Measurements from ENCODE around the gene SLIT1.

DNA sequence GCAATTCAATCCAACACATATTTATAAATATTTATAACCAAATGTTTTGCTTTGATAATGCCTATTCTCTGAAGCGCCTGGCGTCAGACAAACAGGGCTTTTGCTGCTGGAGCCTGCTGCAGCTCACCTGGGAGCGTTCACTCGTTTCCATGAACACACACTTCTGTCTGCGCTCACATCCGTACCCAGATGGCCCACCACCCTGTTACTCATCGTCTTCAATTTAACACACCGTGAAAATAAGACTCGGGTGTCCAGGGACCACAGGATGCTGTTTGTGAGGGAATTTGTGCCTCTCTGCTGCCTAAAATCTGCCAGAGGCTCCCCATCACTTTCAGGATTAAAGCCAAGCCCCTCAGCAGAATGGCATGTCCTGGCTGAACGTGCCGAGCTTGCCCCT, 74.1 kb downstream of the SLIT1 start:
- TF ChIP-seq, protein P1, sequence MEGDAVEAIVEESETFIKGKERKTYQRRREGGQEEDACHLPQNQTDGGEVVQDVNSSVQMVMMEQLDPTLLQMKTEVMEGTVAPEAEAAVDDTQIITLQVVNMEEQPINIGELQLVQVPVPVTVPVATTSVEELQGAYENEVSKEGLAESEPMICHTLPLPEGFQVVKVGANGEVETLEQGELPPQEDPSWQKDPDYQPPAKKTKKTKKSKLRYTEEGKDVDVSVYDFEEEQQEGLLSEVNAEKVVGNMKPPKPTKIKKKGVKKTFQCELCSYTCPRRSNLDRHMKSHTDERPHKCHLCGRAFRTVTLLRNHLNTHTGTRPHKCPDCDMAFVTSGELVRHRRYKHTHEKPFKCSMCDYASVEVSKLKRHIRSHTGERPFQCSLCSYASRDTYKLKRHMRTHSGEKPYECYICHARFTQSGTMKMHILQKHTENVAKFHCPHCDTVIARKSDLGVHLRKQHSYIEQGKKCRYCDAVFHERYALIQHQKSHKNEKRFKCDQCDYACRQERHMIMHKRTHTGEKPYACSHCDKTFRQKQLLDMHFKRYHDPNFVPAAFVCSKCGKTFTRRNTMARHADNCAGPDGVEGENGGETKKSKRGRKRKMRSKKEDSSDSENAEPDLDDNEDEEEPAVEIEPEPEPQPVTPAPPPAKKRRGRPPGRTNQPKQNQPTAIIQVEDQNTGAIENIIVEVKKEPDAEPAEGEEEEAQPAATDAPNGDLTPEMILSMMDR (optimal IDR thresholded peaks at IDR 0.05 in 1 of 3, IDR thresholded peaks at IDR 0.05 in 1 of 3, conservative IDR thresholded peaks at IDR 0.05 in 1 of 3; ENCODE audit: extremely low read depth in 1 of 3, insufficient read depth in 2 of 3, low read length in 3 of 3), result no peak
- TF ChIP-seq EZH2 (IDR thresholded peaks at IDR 0.05; ENCODE audit: low read length), result no peak

All from keratinocyte (primary cell).